SIG-M5 treated with dmso at 0.1 percent for 504 hours (cell line): ENCODE results near the gene OR10H4.
A peak's percentile ranks its signal among the peaks of the same experiment; 100 is the strongest.
"Not testable (repeated sequence)": the region's sequence is repeated elsewhere in the genome, so short reads cannot be mapped to it uniquely, and the experiment has no call there.

ENCODE experiments used
- DNase-seq: peaks from one replicate; lab custom pipeline; 2025; ENCODE audit not compliant: unreplicated experiment; lab: John Stamatoyannopoulos, UW

The OR10H4 gene

DNA sequence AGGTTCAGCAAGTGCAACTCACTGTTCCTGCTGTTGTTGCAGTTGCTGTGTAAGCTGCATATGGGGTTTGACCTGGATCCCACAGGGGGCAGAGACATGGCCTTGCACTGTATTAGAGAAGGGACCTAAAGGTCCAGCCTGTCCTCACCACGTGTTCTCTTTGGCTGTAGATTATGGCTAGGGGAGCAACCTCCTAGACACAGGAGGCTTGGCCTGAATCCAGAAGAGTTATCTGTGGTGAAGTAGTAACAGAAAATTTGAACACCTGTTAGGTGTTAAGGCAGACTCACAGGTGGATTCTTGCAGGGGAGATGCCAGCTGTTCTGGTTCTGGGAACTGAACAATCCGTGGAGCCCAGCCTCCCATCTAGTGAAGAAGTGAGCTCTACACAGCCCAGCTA, 11.0 kb upstream of the OR10H4 start:
- DNase-seq = no peak

- no peak for DNase-seq
These were observed 4.4 kb upstream of the OR10H4 start for GRCh38 chr19:15944401-15944800.

- no peak for DNase-seq
These were observed 3.5 kb upstream of the OR10H4 start for GRCh38 chr19:15945301-15945700.

GRCh38 chr19:15954820-15955219, 6.0 kb downstream of the OR10H4 start:
- DNase-seq = no peak

DNA sequence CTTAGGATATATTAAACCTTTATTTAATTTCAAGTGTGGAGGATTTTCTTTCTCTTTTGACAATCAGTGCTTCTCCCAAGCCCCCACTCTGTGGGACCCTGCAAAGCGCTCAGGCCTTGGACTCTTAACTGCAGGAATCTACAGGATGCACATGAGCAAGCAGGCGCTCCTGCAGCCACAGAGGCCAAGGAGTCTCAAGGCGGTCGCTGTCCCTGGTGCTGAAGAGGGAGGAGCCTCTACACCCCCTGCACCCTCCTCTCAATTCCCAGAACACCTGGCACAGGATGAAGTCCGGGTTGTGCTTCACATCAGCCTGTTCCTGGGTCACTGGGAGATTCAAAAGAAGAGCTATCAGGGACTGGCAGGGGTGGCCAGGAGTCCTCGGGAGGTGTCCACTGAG, 13.5 kb downstream of the OR10H4 start:
- no peak for DNase-seq

- no peak for DNase-seq
These were observed 15.4 kb downstream of the OR10H4 start for GRCh38 chr19:15964231-15964630.

DNA sequence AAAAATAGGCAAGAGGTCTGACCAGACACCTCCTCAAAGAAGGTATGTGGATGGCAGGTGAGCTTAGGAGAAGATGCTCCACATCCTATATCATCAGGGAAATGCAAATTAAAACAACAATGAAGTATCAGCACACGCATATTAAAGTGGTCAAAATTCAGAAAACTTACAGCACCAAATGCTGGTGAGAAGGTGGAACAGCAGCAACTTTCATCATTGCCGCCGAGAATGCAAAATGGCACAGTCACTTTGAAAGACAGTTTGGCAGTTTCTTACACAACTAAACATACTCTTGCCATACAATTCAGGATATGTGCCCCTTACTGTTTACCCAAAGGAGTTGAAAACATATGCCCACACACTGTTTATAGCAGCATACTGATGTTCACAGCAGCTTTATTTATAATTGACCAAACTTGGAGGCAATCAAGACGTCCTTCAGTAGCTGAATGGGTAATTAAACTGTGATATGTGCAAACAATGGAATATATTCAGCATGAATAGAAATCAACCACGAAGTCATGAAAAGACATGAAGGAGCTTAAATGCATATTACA, 22.5 kb downstream of the OR10H4 start:
- no peak for DNase-seq

DNA sequence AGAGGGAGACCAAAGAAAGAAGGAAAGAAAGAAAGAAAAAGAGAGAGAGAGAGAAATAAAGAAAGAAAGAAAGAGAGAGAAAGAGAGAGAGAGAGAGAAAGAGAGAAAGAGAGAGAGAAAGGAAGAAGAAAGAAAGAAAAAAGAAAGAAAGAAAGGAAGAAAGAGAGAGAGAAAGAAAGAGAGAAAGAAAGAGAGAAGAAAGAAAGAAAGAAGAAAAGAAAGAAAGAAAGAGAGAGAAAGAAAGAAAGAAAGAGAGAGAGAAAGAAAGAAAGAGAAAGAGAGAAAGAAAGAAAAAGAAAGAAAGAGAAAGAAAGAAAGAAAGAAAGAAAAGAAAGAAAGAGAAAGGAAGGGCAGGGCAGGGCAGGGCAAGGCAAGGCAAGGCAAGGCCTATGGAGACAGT, 23.2 kb downstream of the OR10H4 start:
- DNase-seq = not testable (repeated sequence)

DNA sequence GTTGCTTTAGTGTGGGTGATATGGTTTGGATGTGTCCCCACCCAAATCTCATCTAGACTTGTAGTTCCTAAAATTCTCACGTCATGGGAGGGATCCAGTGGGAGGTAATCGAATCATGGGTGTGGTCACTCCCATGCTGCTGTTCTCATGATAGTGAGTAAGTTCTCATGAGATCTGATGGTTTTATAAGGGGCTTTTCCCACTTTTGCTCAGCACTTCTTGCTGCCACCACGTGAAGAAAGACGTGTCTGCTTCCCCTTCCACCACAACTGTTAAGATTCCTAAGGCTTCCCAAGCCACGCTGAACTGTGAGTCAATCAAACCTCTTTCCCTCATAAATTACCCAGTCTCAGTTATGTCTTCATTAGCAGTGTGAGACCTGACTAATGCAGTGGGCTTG, 26.0 kb downstream of the OR10H4 start:
- DNase-seq = no peak

- no peak for DNase-seq
These were observed 28.3 kb downstream of the OR10H4 start for GRCh38 chr19:15976836-15977689.

DNA sequence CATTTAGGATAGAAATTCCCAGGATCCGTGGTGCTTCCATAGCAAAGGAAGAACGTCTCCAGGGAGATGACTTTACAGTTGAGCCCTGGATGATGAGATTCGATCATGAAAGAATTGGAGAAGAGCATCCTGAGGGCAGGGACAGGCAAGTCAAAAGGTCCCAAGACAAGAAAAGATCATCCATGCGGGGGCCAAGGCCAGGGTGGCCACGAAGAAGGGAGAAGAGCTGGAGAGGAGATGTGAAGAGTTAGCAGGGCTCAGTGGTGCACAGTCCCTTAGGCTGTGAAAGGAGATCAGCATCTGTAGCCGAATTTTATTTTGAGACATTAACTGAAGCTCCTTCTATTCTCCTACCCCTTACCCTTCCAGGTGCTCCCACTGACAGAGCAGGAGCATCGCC, 28.9 kb downstream of the OR10H4 start:
- no peak for DNase-seq

- DNase-seq = no peak
These were observed 30.5 kb downstream of the OR10H4 start for GRCh38 chr19:15979293-15979692.

DNA sequence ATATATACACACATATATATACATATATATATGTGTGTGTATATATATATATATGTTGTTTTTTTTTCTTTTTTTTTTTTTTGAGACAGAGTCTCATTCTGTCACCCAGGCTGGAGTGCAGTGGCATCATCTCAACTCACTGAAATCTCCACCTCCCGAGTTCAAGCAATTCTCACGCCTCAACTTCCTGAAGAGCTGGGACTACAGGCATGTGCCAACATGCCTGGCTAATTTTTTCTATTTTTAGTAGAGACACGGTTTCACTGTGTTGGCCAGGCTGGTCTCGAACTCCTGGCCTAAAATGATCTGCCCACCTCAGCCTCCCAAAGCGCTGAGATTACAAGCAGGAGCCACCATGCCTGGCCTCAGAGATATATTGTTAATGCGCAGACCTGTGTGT, 37.0 kb downstream of the OR10H4 start:
- DNase-seq = not testable (repeated sequence)

GRCh38 chr19:15986701-15987100, 37.9 kb downstream of the OR10H4 start:
- DNase-seq = peak; percentile 5

- DNase-seq = no peak
These were observed 41.1 kb downstream of the OR10H4 start for GRCh38 chr19:15989889-15990288.

GRCh38 chr19:15991602-15992001, 42.8 kb downstream of the OR10H4 start:
- no peak for DNase-seq

GRCh38 chr19:15992014-15992413, 43.2 kb downstream of the OR10H4 start:
- no peak for DNase-seq

DNA sequence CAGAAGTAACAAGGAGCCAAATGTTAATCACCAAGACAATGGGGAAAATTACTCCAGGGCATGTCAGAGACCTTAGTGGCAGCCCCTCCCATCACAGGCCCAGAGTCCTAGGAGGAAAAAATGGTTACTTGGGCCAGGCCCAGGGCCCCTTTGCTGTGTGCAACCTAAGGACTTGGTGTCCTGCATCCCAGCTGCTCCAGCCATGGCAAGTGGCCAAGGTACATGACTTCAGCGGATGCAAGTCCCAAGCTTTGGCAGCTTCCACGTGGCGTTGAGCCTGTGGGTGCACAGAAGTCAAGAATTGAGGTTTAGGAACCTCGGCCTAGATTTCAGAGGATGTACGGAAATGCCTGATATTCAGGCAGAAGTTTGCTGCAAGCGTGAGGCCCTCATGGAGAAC, 46.7 kb downstream of the OR10H4 start:
- no peak for DNase-seq

DNA sequence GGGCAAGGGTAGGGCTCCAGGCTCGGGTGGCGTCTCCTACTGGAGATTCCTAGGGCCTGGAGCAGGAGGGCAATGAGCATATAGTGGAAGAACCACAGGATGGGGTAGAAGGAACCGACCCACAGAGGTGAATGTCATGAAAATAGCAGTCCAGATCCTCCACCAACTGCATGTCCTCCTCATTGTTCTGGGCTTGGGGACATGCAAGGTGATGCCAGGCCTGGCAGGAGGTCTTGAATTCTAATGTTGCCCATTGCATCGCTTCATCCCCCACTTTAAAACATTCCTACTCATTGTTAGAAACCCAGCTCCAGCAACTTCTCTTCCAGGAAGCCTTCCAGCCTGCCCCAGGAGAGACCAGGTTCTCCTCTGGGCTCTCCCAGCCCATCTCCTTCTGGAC, 49.4 kb downstream of the OR10H4 start:
- no peak for DNase-seq
